Measurements from ENCODE around the gene ZG16B. TPM values are rescaled to one million over a fixed set of nuclear protein-coding genes. Genes with fewer than 3 reads are reported as not detected.

ZG16B gene
- total RNA-seq, 1 experiment from 2014 or later = not detected

GRCh38 chr16:2782583-2783351, 47.3 kb upstream of the ZG16B start:
- Histone ChIP-seq H2BK5ac (ENCODE audit: insufficient read length, low read length) (no peak overlapping the region), H3K9me3 (ENCODE audit: control insufficient read depth, low read depth, low read length) (no peaks in the 10 kb centered on the region), H2AK5ac (ENCODE audit: insufficient read length, low read length) (no peak overlapping the region), H3K4me2 (ENCODE audit: insufficient read depth, insufficient read length, low read length) (no peak overlapping the region), H4K8ac (replicated peaks; ENCODE audit: insufficient read length, low read depth, low read length) (no peak overlapping the region), H4K91ac (ENCODE audit: insufficient read length, low read depth, low read length) (peak overlapping the region; percentile 20), H3K23me2 (ENCODE audit: insufficient read length, low read depth, low read length, poor library complexity, severe bottlenecking) (peaks cover 7% of the 10 kb centered on the region), H3K9ac (ENCODE audit: extremely low read depth, insufficient read length, low read length) (no peak overlapping the region), H2BK15ac (ENCODE audit: low read depth, low read length) (no peak overlapping the region), H3K27me3 (ENCODE audit: insufficient read depth, low read length) (no peaks in the 10 kb centered on the region), H3K79me2 (ENCODE audit: insufficient read depth, low read length) (no peaks in the 10 kb centered on the region; the same call in 1 of the 2 replicates), H3K18ac (ENCODE audit: insufficient read length, low read depth, low read length) (no peak overlapping the region), H3K56ac (ENCODE audit: insufficient read length, low read depth, low read length) (no peak overlapping the region), H2BK12ac (ENCODE audit: insufficient read length, low read depth, low read length) (no peak overlapping the region), H3K27ac (ENCODE audit: insufficient read length, low read depth, low read length) (no peak overlapping the region), H3K14ac (ENCODE audit: insufficient read depth, low read length) (no peak overlapping the region; the same call in 1 of the 2 replicates), H2BK20ac (ENCODE audit: low read depth, low read length, poor library complexity, severe bottlenecking) (no peak overlapping the region), H3K4ac (ENCODE audit: low read depth, low read length) (no peak overlapping the region), H2AFZ (ENCODE audit: low read length) (no peak overlapping the region), H4K5ac (ENCODE audit: insufficient read length, low read depth, low read length) (no peak overlapping the region), H4K20me1 (ENCODE audit: control insufficient read depth, insufficient read depth, insufficient read length) (no peaks in the 10 kb centered on the region), H3T11ph (ENCODE audit: low read length) (no peak overlapping the region), H3K4me1 (ENCODE audit: insufficient read depth, low read length) (no peaks in the 10 kb centered on the region), H2BK120ac (ENCODE audit: low read depth, low read length, poor library complexity, severe bottlenecking) (no peak overlapping the region), H3K23ac (ENCODE audit: insufficient read length, low read depth, low read length) (no peak overlapping the region), H3K79me1 (ENCODE audit: insufficient read depth, low read depth, low read length, poor library complexity, severe bottlenecking) (no peaks in the 10 kb centered on the region)
- no peaks in the 10 kb centered on the region for H3K9me3 Mint-ChIP-seq
- H3K27me3 Mint-ChIP-seq (ENCODE audit: low read depth) = peaks cover 3% of the 10 kb centered on the region
- peak; percentile 41 for DNase-seq
- no peak; the same call in 2 of the 3 replicates for TF ChIP-seq CTCF (conservative IDR thresholded peaks at IDR 0.05)
- WGBS (ENCODE audit: extremely low coverage, insufficient read length, low lambda C conversion rate) = no CpG with 5 or more reads among the region's 20 CpGs
- peaks cover 17 to 31% of the 10 kb centered on the region in 2 experiments for H3K4me1 Mint-ChIP-seq
- H3K4me3 Mint-ChIP-seq = no peak overlapping the region
- H3K36me3 Mint-ChIP-seq (ENCODE audit: insufficient read depth in 1 of 3, low read depth in 3 of 3) = peaks cover 0 to 6% (median 5%) of the 10 kb centered on the region in 3 experiments; a peak in 4 of 7 replicates
- H3K27ac Mint-ChIP-seq = peak overlapping the region in 1 of 3 experiments; percentile 21; a peak in 1 of 7 replicates

Measured in H9 (cell line).